Colonic mucosa (tissue), 4 donors: ENCODE results near the gene FBXL15. TPM values are rescaled to one million over a fixed set of nuclear protein-coding genes. Genes with fewer than 3 reads are reported as not detected.

ENCODE experiments used
- DNase-seq: peaks from one replicate; pipeline ENCODE4 v3.0.0-alpha.2; 2020
- H3K27ac ChIP-seq: fragments of 200-600 bp; one replicate; pipeline ENCODE4 v1.8.0; 2021
- H3K27me3 ChIP-seq: fragments of 200-600 bp; one replicate; pipeline ENCODE4 v1.8.0; 2021
- H3K36me3 ChIP-seq: fragments of 200-600 bp; one replicate; pipeline ENCODE4 v1.8.0; 2021
- H3K4me1 ChIP-seq: fragments of 200-600 bp; one replicate; pipeline ENCODE4 v1.8.0; 2021; ENCODE audit warnings: mild to moderate bottlenecking
- H3K4me3 ChIP-seq: fragments of 200-600 bp; one replicate; pipeline ENCODE4 v1.8.0; 2021
- H3K9ac ChIP-seq, 2 donors: one replicate each; pipeline ENCODE4 v1.7.0; 2013; ENCODE audit warnings: control low read depth in 2 of 2, low read depth in 2 of 2, low read length in 2 of 2
- H3K9me3 ChIP-seq: fragments of 200-600 bp; one replicate; pipeline ENCODE4 v1.8.0; 2021
- CTCF ChIP-seq: fragments of 200-600 bp; IDR thresholded peaks from one replicate; pipeline ENCODE4 v1.8.0; 2022; ENCODE audit warnings: antibody characterized with exemption, mild to moderate bottlenecking
- intact Hi-C: fragments of 100-400 bp; cut with DNase I; formaldehyde crosslinking; loops from one replicate; pipeline ENCODE4 v1.14.1; 2022
- total RNA-seq, 2 donors: library from RNA; stranded (reverse); fragmentation: NEBNext Ultra II Directional in 1 of 2; extraction: Animal tissue kit (Norgen Biotek cat#: 25700) in 1 of 2; gene quantifications; one replicate each; pipeline ENCODE4 v1.2.1, GENCODE V29; 2021
- donor health status: healthy.
- donor health status: DM: no; HTN: no; CAD: no.
- donor health status: DM: no; HTN: no; CAD: no.

FBXL15 gene
- total RNA-seq, 2 donors from 2014 or later, result 23.7 to 37.3 TPM

- Histone ChIP-seq H3K9me3 (no peaks in the 10 kb centered on the region), H3K4me1 (peaks cover 1% of the 10 kb centered on the region), H3K9ac (no peak overlapping the region), H3K27me3 (no peaks in the 10 kb centered on the region), H3K36me3 (peaks cover 6% of the 10 kb centered on the region), H3K27ac (no peak overlapping the region), H3K4me3 (no peak overlapping the region)
- no peak for TF ChIP-seq CTCF
- intact Hi-C loops, result no loop called here
- DNase-seq, result no peak
These were observed 18.7 kb upstream of the FBXL15 start for GRCh38 chr10:102401735-102402511.

- no peak overlapping the region for H3K4me3 ChIP-seq
- no peak overlapping the region for H3K9ac ChIP-seq
- no peak for DNase-seq
- no peak for TF ChIP-seq CTCF
- H3K27me3 ChIP-seq, result no peaks in the 10 kb centered on the region
- H3K27ac ChIP-seq, result no peak overlapping the region
- H3K4me1 ChIP-seq, result no peaks in the 10 kb centered on the region
- peaks cover 6% of the 10 kb centered on the region for H3K36me3 ChIP-seq
- intact Hi-C loops, result no loop called here
- H3K9me3 ChIP-seq, result no peaks in the 10 kb centered on the region
These were observed 18.1 kb upstream of the FBXL15 start for GRCh38 chr10:102402512-102402896.

- intact Hi-C loops, result no loop called here
- no peak for TF ChIP-seq CTCF
- DNase-seq, result no peak
- Histone ChIP-seq H3K27ac (no peak overlapping the region), H3K27me3 (no peaks in the 10 kb centered on the region), H3K36me3 (peaks cover 6% of the 10 kb centered on the region), H3K4me3 (no peak overlapping the region), H3K9me3 (no peaks in the 10 kb centered on the region), H3K4me1 (no peaks in the 10 kb centered on the region), H3K9ac (peak overlapping the region in 1 of 2 donors; percentile 24)
These were observed 17.5 kb upstream of the FBXL15 start for GRCh38 chr10:102403115-102403514.

GRCh38 chr10:102404361-102405107 lies 16.1 kb upstream of the FBXL15 start:
- intact Hi-C loops, result no loop called here
- peaks cover 6% of the 10 kb centered on the region for H3K36me3 ChIP-seq
- DNase-seq, result no peak
- no peaks in the 10 kb centered on the region for H3K9me3 ChIP-seq
- no peak for TF ChIP-seq CTCF
- no peak overlapping the region for H3K4me3 ChIP-seq
- no peak overlapping the region for H3K27ac ChIP-seq
- H3K4me1 ChIP-seq, result no peaks in the 10 kb centered on the region
- no peak overlapping the region for H3K9ac ChIP-seq
- peaks cover 10% of the 10 kb centered on the region for H3K27me3 ChIP-seq

- intact Hi-C loops, result no loop called here
- H3K4me3 ChIP-seq, result no peak overlapping the region
- peaks cover 15% of the 10 kb centered on the region for H3K27me3 ChIP-seq
- H3K9me3 ChIP-seq, result no peaks in the 10 kb centered on the region
- H3K9ac ChIP-seq, result no peak overlapping the region
- H3K36me3 ChIP-seq, result peaks cover 6% of the 10 kb centered on the region
- no peak for TF ChIP-seq CTCF
- H3K27ac ChIP-seq, result no peak overlapping the region
- H3K4me1 ChIP-seq, result no peaks in the 10 kb centered on the region
- DNase-seq, result no peak
These were observed 15.5 kb upstream of the FBXL15 start for GRCh38 chr10:102405108-102405571.
